HCT116 (cell line): ENCODE measurements around the gene CNST. TPM values are rescaled to one million over a fixed set of nuclear protein-coding genes. Genes with fewer than 3 reads are reported as not detected.

Experiments used
- ATAC-seq: fragments of 200-7000 bp; cut with Tn5 transposase; 2 replicates; pipeline ENCODE4 v1.9.1; 2020; ENCODE audit warnings: mild to moderate bottlenecking, moderate library complexity
- BruUV-seq: library from RNA; stranded (reverse); fragments of 400-500 nt; replicated peaks from 2 replicates; lab custom pipeline; 2021; lab: Mats Ljungman, UMichigan
- CTCF ChIA-PET: fragments of 300-600 bp; sonication (Branson Sonifier 250); formaldehyde crosslinking; loops from one replicate; lab custom pipeline; 2021; ENCODE audit warnings: antibody characterized with exemption; lab: Charles Lee
- POLR2A ChIA-PET: fragments of 300-600, 350-600 bp; sonication (Branson Sonifier 250); formaldehyde crosslinking; loops from one replicate; lab custom pipeline; 2021; ENCODE audit warnings: antibody characterized with exemption; lab: Charles Lee
- RAD21 ChIA-PET, 2 experiments: fragments of 300-600 bp; sonication (Branson Sonifier 250); formaldehyde crosslinking; loops; one replicate each; lab custom pipeline; 2023; ENCODE audit warnings: low total read pairs in 2 of 2; ENCODE audit not compliant: uncharacterized antibody in 2 of 2, unreplicated experiment in 2 of 2, low non-redundant PET in 1 of 2; lab: Charles Lee
- DNase-seq: peaks from one replicate; pipeline ENCODE4 v3.0.0-alpha.2; 2010; ENCODE audit warnings: low read depth, low spot score
- H2AFZ ChIP-seq: fragments of 200-600 bp; shearing (Covaris generic), sonication (generic); 2 replicates; pipeline ENCODE4 v1.6.1; 2017; ENCODE audit warnings: low read depth, mixed run types, mixed read lengths, antibody characterized with exemption, low read length; ENCODE audit not compliant: poor library complexity, severe bottlenecking
- H3K27ac ChIP-seq: 2 replicates; pipeline ENCODE4 v1.5.1; 2012; ENCODE audit warnings: low read depth, low read length
- H3K27me3 ChIP-seq: fragments of 200-600 bp; sonication (generic); 2 replicates; pipeline ENCODE4 v1.6.1; 2016; ENCODE audit warnings: mixed run types, low read length, mixed read lengths; ENCODE audit not compliant: insufficient read depth
- H3K36me3 ChIP-seq, 2 experiments: fragments of 200-500 bp in 1 of 2; fragments of 200-600 bp in 1 of 2; sonication (Bioruptor generic) in 1 of 2; sonication (generic) in 1 of 2; 2 replicates each; pipeline versions ENCODE4 v1.5.1 to v1.6.1; 2014 to 2016; ENCODE audit warnings: low read length in 2 of 2, inconsistent platforms in 1 of 2, mixed read lengths in 1 of 2, mixed run types in 1 of 2; ENCODE audit not compliant: insufficient read depth in 2 of 2, control insufficient read depth in 1 of 2
- H3K4me1 ChIP-seq, 2 experiments: fragments of 200-600 bp in 1 of 2; sonication (generic) in 1 of 2; 2 replicates each; pipeline versions ENCODE4 v1.5.1 to v1.6.1; 2012 to 2017; ENCODE audit warnings: low read length in 2 of 2, inconsistent platforms in 1 of 2, mild to moderate bottlenecking in 1 of 2, mixed read lengths in 1 of 2, mixed run types in 1 of 2, moderate library complexity in 1 of 2; ENCODE audit not compliant: insufficient read depth in 2 of 2, control insufficient read depth in 1 of 2
- H3K4me2 ChIP-seq: fragments of 200-600 bp; sonication (generic); 2 replicates; pipeline ENCODE4 v1.6.1; 2017; ENCODE audit warnings: mixed run types, low read length, mixed read lengths
- H3K4me3 ChIP-seq, 2 experiments: fragments of 200-600 bp in 1 of 2; sonication (generic) in 1 of 2; replicated peaks in 1 of 2; 2 replicates each; pipeline ENCODE4 v1.5.1; 2011 to 2016; ENCODE audit warnings: low read length in 2 of 2, control low read depth in 1 of 2, low read depth in 1 of 2, mild to moderate bottlenecking in 1 of 2, mixed read lengths in 1 of 2, mixed run types in 1 of 2
- H3K79me2 ChIP-seq: fragments of 200-600 bp; sonication (generic); 2 replicates; pipeline ENCODE4 v1.6.1; 2017; ENCODE audit warnings: mild to moderate bottlenecking, mixed run types, low read length, moderate library complexity, mixed read lengths; ENCODE audit not compliant: insufficient read depth
- H3K9ac ChIP-seq: fragments of 200-600 bp; sonication (generic); 2 replicates; pipeline ENCODE4 v1.6.1; 2016; ENCODE audit warnings: low read length, mixed read lengths
- H3K9me2 ChIP-seq: fragments of 200-600 bp; sonication (generic), shearing (Covaris generic); 2 replicates; pipeline ENCODE4 v1.6.1; 2017; ENCODE audit warnings: mixed run types, mild to moderate bottlenecking, moderate library complexity; ENCODE audit not compliant: insufficient read depth
- H3K9me3 ChIP-seq, 2 experiments: fragments of 200-500 bp in 1 of 2; fragments of 200-600 bp in 1 of 2; sonication (Bioruptor generic) in 1 of 2; sonication (generic) in 1 of 2; 2 replicates each; pipeline ENCODE4 v1.6.1; 2014 to 2017; ENCODE audit warnings: low read length in 2 of 2, mixed read lengths in 2 of 2, inconsistent platforms in 1 of 2, low read depth in 1 of 2, mild to moderate bottlenecking in 1 of 2, mixed run types in 1 of 2, moderate library complexity in 1 of 2; ENCODE audit not compliant: control insufficient read depth in 1 of 2, insufficient read depth in 1 of 2
- H4K20me1 ChIP-seq: fragments of 200-600 bp; sonication (generic), shearing (Covaris generic); 2 replicates; pipeline ENCODE4 v1.6.1; 2017; ENCODE audit warnings: mixed run types, mild to moderate bottlenecking, moderate library complexity; ENCODE audit not compliant: insufficient read depth
- ATF3 ChIP-seq: IDR thresholded peaks from 2 replicates; pipeline ENCODE4 v1.6.1; 2012
- CBX3 ChIP-seq: IDR thresholded peaks from 2 replicates; pipeline ENCODE4 v1.6.1; 2012; ENCODE audit warnings: low read depth
- CEBPB ChIP-seq: IDR thresholded peaks from 2 replicates; pipeline ENCODE4 v1.6.1; 2012; ENCODE audit warnings: low read depth
- EGR1 ChIP-seq: IDR thresholded peaks from 2 replicates; pipeline ENCODE4 v1.6.1; 2012; ENCODE audit warnings: low read depth
- EZH2 ChIP-seq: fragments of 200-600 bp; sonication (generic); IDR thresholded peaks from 2 replicates; pipeline ENCODE4 v1.6.1; 2017; ENCODE audit warnings: antibody characterized with exemption, mixed run types
- EZH2phosphoT487 ChIP-seq: fragments of 200-600 bp; IDR thresholded peaks from 2 replicates; pipeline ENCODE4 v1.6.1; 2018; ENCODE audit warnings: antibody characterized with exemption, borderline replicate concordance
- FOSL1 ChIP-seq: IDR thresholded peaks from 2 replicates; pipeline ENCODE4 v1.6.1; 2012; ENCODE audit warnings: low read depth
- MAX ChIP-seq: IDR thresholded peaks from 2 replicates; pipeline ENCODE4 v1.6.1; 2012
- POLR2A ChIP-seq: IDR thresholded peaks from 2 replicates; pipeline ENCODE4 v1.7.0; 2011; ENCODE audit warnings: borderline replicate concordance; ENCODE audit not compliant: insufficient read depth, insufficient read length; ENCODE audit errors: extremely low read depth
- POLR2AphosphoS5 ChIP-seq: IDR thresholded peaks from 2 replicates; pipeline ENCODE4 v1.6.1; 2011; ENCODE audit warnings: mild to moderate bottlenecking, low read depth, low read length, moderate library complexity
- RAD21 ChIP-seq: IDR thresholded peaks from 2 replicates; pipeline ENCODE4 v1.6.1; 2012; ENCODE audit warnings: low read depth, mild to moderate bottlenecking
- SIN3A ChIP-seq: IDR thresholded peaks from 2 replicates; pipeline ENCODE4 v1.6.1; 2012; ENCODE audit warnings: low read depth
- SP1 ChIP-seq: IDR thresholded peaks from 2 replicates; pipeline ENCODE4 v1.6.1; 2012; ENCODE audit warnings: low read depth
- SRF ChIP-seq: IDR thresholded peaks from 2 replicates; pipeline ENCODE4 v1.6.1; 2012; ENCODE audit warnings: low read depth
- TCF7L2 ChIP-seq: IDR thresholded peaks from 2 replicates; pipeline ENCODE4 v1.7.0; 2011; ENCODE audit warnings: borderline replicate concordance, inconsistent platforms; ENCODE audit not compliant: insufficient read depth, insufficient read length; ENCODE audit errors: extremely low read depth
- intact Hi-C: fragments of 100-400 bp; cut with micrococcal nuclease; formaldehyde crosslinking; loops from 2 replicates; pipeline ENCODE4 v1.10.0; 2022
- total RNA-seq: library from RNA; stranded (reverse); gene quantifications from one replicate; pipeline ENCODE4 v1.2.1, GENCODE V29; 2021; ENCODE audit not compliant: unreplicated experiment
- TF ChIP-seq, protein P1 (sequence below): IDR thresholded peaks from 2 replicates; pipeline ENCODE4 v1.6.1; 2012; ENCODE audit warnings: low read depth
- TF ChIP-seq, protein P2 (sequence below), 3 experiments: fragments of 200-600 bp in 1 of 3; sonication (generic) in 1 of 3; IDR thresholded peaks in 2 of 3; conservative IDR thresholded peaks in 1 of 3; 2 replicates each; pipeline ENCODE4 v1.5.1; 2012 to 2017; ENCODE audit warnings: low read depth in 2 of 3, low read length in 2 of 3, antibody characterized with exemption in 1 of 3, borderline replicate concordance in 1 of 3, control low read depth in 1 of 3, mild to moderate bottlenecking in 1 of 3, mixed read lengths in 1 of 3, mixed run types in 1 of 3, moderate library complexity in 1 of 3; ENCODE audit not compliant: insufficient read depth in 1 of 3

Gene CNST
- total RNA-seq, 1 experiment from 2014 or later = 13.5 TPM

- no peaks in the 10 kb centered on the region for H3K79me2 ChIP-seq
- no TSS peak for BruUV-seq
- intact Hi-C loops = no loop called here
- H2AFZ ChIP-seq = no peak overlapping the region
- TF ChIP-seq EZH2 (no peak), SIN3A (no peak), MAX (no peak), FOSL1 (no peak), CBX3 (no peak), RAD21 (no peak), POLR2AphosphoS5 (no peak)
- H3K27ac ChIP-seq = no peak overlapping the region
- RAD21 ChIA-PET = no interaction called here
- no peak overlapping the region for H3K4me3 ChIP-seq
- no peaks in the 10 kb centered on the region for H4K20me1 ChIP-seq
- CTCF ChIA-PET = no interaction called here
- DNase-seq = no peak
- ATAC-seq = no peak
- no peak overlapping the region for H3K9ac ChIP-seq
- no peaks in the 10 kb centered on the region for H3K36me3 ChIP-seq
- no peak overlapping the region for H3K4me2 ChIP-seq
- H3K4me1 ChIP-seq = no peaks in the 10 kb centered on the region
- H3K9me2 ChIP-seq = no peaks in the 10 kb centered on the region
- H3K9me3 ChIP-seq = no peaks in the 10 kb centered on the region
- POLR2A ChIA-PET = no interaction called here
- no peaks in the 10 kb centered on the region for H3K27me3 ChIP-seq
Observed at GRCh38 chr1:246708166-246708565, 141.9 kb downstream of the CNST start.

GRCh38 chr1:246709196-246709595, 142.9 kb downstream of the CNST start:
- no peaks in the 10 kb centered on the region for H3K9me2 ChIP-seq
- no peak overlapping the region for H3K9ac ChIP-seq
- POLR2A ChIA-PET = no interaction called here
- H3K79me2 ChIP-seq = no peaks in the 10 kb centered on the region
- BruUV-seq = no TSS peak
- DNase-seq (no peak), ATAC-seq (no peak)
- RAD21 ChIA-PET = no interaction called here
- H3K27ac ChIP-seq = no peak overlapping the region
- no peaks in the 10 kb centered on the region for H3K27me3 ChIP-seq
- no peak overlapping the region for H2AFZ ChIP-seq
- intact Hi-C loops = no loop called here
- no peaks in the 10 kb centered on the region for H3K9me3 ChIP-seq
- CTCF ChIA-PET = interaction anchor here (0.9 kb wide), 1 partner anchor 20 kb away, joined by 3 read pairs; no protein-coding TSS in a partner anchor
- H3K4me1 ChIP-seq = no peaks in the 10 kb centered on the region
- no peaks in the 10 kb centered on the region for H3K36me3 ChIP-seq
- no peaks in the 10 kb centered on the region for H4K20me1 ChIP-seq
- H3K4me3 ChIP-seq = no peak overlapping the region
- no peak overlapping the region for H3K4me2 ChIP-seq
- TF ChIP-seq EGR1 = no peak
- TF ChIP-seq EZH2phosphoT487 = no peak
- TF ChIP-seq ATF3 = no peak
- TF ChIP-seq, protein P1, sequence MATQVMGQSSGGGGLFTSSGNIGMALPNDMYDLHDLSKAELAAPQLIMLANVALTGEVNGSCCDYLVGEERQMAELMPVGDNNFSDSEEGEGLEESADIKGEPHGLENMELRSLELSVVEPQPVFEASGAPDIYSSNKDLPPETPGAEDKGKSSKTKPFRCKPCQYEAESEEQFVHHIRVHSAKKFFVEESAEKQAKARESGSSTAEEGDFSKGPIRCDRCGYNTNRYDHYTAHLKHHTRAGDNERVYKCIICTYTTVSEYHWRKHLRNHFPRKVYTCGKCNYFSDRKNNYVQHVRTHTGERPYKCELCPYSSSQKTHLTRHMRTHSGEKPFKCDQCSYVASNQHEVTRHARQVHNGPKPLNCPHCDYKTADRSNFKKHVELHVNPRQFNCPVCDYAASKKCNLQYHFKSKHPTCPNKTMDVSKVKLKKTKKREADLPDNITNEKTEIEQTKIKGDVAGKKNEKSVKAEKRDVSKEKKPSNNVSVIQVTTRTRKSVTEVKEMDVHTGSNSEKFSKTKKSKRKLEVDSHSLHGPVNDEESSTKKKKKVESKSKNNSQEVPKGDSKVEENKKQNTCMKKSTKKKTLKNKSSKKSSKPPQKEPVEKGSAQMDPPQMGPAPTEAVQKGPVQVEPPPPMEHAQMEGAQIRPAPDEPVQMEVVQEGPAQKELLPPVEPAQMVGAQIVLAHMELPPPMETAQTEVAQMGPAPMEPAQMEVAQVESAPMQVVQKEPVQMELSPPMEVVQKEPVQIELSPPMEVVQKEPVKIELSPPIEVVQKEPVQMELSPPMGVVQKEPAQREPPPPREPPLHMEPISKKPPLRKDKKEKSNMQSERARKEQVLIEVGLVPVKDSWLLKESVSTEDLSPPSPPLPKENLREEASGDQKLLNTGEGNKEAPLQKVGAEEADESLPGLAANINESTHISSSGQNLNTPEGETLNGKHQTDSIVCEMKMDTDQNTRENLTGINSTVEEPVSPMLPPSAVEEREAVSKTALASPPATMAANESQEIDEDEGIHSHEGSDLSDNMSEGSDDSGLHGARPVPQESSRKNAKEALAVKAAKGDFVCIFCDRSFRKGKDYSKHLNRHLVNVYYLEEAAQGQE = no peak
- no peak for TF ChIP-seq SIN3A
- no peak for TF ChIP-seq CEBPB
- no peak for TF ChIP-seq SRF
- TF ChIP-seq, protein P2, sequence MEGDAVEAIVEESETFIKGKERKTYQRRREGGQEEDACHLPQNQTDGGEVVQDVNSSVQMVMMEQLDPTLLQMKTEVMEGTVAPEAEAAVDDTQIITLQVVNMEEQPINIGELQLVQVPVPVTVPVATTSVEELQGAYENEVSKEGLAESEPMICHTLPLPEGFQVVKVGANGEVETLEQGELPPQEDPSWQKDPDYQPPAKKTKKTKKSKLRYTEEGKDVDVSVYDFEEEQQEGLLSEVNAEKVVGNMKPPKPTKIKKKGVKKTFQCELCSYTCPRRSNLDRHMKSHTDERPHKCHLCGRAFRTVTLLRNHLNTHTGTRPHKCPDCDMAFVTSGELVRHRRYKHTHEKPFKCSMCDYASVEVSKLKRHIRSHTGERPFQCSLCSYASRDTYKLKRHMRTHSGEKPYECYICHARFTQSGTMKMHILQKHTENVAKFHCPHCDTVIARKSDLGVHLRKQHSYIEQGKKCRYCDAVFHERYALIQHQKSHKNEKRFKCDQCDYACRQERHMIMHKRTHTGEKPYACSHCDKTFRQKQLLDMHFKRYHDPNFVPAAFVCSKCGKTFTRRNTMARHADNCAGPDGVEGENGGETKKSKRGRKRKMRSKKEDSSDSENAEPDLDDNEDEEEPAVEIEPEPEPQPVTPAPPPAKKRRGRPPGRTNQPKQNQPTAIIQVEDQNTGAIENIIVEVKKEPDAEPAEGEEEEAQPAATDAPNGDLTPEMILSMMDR (IDR thresholded peaks at IDR 0.05 in 2 of 3, conservative IDR thresholded peaks at IDR 0.05 in 1 of 3; ENCODE audit: borderline replicate concordance in 1 of 3, insufficient read depth in 1 of 3, low read depth in 2 of 3, low read length in 2 of 3) = no peak
- TF ChIP-seq TCF7L2 = no peak
- TF ChIP-seq RAD21 = no peak
- TF ChIP-seq POLR2A = no peak
- no peak for TF ChIP-seq SP1
